ENCODE data around the gene TLR2.
"Not testable (repeated sequence)": the region's sequence is repeated elsewhere in the genome, so short reads cannot be mapped to it uniquely, and the experiment has no call there.

- TF ChIP-seq CTCF (conservative IDR thresholded peaks at IDR 0.05; ENCODE audit: low read depth, low read length); FOS (IDR thresholded peaks at IDR 0.05; ENCODE audit: low read depth, low read length); CEBPB (IDR thresholded peaks at IDR 0.05; ENCODE audit: low read depth, low read length); RAD21 (IDR thresholded peaks at IDR 0.05; ENCODE audit: low read length); SMC3 (IDR thresholded peaks at IDR 0.05; ENCODE audit: low read depth, low read length); RCOR1 (IDR thresholded peaks at IDR 0.05; ENCODE audit: insufficient replicate concordance, low read length): not testable (repeated sequence)
- TF ChIP-seq, protein P1, sequence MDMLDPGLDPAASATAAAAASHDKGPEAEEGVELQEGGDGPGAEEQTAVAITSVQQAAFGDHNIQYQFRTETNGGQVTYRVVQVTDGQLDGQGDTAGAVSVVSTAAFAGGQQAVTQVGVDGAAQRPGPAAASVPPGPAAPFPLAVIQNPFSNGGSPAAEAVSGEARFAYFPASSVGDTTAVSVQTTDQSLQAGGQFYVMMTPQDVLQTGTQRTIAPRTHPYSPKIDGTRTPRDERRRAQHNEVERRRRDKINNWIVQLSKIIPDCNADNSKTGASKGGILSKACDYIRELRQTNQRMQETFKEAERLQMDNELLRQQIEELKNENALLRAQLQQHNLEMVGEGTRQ (IDR thresholded peaks at IDR 0.05; ENCODE audit: low read depth, low read length) = not testable (repeated sequence)
Observed at GRCh38 chr4:153666505-153666904, 17.6 kb upstream of the TLR2 start.

Measured in IMR-90 (cell line).